ENCODE results near the gene PRELID2. TPM values are rescaled to one million over a fixed set of nuclear protein-coding genes. Genes with fewer than 3 reads are reported as not detected.
"Not testable (repeated sequence)": the region's sequence is repeated elsewhere in the genome, so short reads cannot be mapped to it uniquely, and the experiment has no call there.

Gene PRELID2
- total RNA-seq, 1 donor from 2014 or later, result 32.3 TPM

- DNase-seq (ENCODE audit: low read depth, low spot score), result no peak
These were observed 84.9 kb downstream of the PRELID2 start for GRCh38 chr5:145750199-145750598.

GRCh38 chr5:145743396-145744061 lies 91.6 kb downstream of the PRELID2 start:
- DNase-seq (ENCODE audit: low read depth, low spot score), result no peak

GRCh38 chr5:145739843-145740242 lies 95.3 kb downstream of the PRELID2 start:
- DNase-seq (ENCODE audit: low read depth, low spot score), result no peak

- no peak for DNase-seq (ENCODE audit: low read depth, low spot score)
These were observed 96.9 kb downstream of the PRELID2 start for GRCh38 chr5:145738227-145738626.

GRCh38 chr5:145737578-145737977 lies 97.6 kb downstream of the PRELID2 start:
- no peak for DNase-seq (ENCODE audit: low read depth, low spot score)

GRCh38 chr5:145729956-145730355 lies 105.2 kb downstream of the PRELID2 start:
- not testable (repeated sequence) for DNase-seq (ENCODE audit: low read depth, low spot score)

GRCh38 chr5:145723516-145723915 lies 111.6 kb downstream of the PRELID2 start:
- no peak for DNase-seq (ENCODE audit: low read depth, low spot score)

- DNase-seq (ENCODE audit: low read depth, low spot score), result no peak
These were observed 116.2 kb downstream of the PRELID2 start for GRCh38 chr5:145718956-145719355.

- no peak for DNase-seq (ENCODE audit: low read depth, low spot score)
These were observed 119.7 kb downstream of the PRELID2 start for GRCh38 chr5:145715412-145715811.

GRCh38 chr5:145712245-145712644 lies 122.9 kb downstream of the PRELID2 start:
- DNase-seq (ENCODE audit: low read depth, low spot score), result no peak

GRCh38 chr5:145711417-145711816 lies 123.7 kb downstream of the PRELID2 start:
- DNase-seq (ENCODE audit: low read depth, low spot score), result no peak

Other genes starting within 250 kb of the PRELID2 start
- not detected in 2 replicates for gene GRXCR2, start 37.7 kb upstream of the PRELID2 start, total RNA-seq
- gene SH3RF2, start 101.2 kb upstream of the PRELID2 start, total RNA-seq, result 1.3 and 2.5 TPM in 2 replicates

Data from pulmonary artery endothelial cell (primary cell).